ENCODE results near the gene C2orf78. TPM values are rescaled to one million over a fixed set of nuclear protein-coding genes. Genes with fewer than 3 reads are reported as not detected.

Gene C2orf78
- total and polyA plus RNA-seq, 8 donors = not detected

DNA sequence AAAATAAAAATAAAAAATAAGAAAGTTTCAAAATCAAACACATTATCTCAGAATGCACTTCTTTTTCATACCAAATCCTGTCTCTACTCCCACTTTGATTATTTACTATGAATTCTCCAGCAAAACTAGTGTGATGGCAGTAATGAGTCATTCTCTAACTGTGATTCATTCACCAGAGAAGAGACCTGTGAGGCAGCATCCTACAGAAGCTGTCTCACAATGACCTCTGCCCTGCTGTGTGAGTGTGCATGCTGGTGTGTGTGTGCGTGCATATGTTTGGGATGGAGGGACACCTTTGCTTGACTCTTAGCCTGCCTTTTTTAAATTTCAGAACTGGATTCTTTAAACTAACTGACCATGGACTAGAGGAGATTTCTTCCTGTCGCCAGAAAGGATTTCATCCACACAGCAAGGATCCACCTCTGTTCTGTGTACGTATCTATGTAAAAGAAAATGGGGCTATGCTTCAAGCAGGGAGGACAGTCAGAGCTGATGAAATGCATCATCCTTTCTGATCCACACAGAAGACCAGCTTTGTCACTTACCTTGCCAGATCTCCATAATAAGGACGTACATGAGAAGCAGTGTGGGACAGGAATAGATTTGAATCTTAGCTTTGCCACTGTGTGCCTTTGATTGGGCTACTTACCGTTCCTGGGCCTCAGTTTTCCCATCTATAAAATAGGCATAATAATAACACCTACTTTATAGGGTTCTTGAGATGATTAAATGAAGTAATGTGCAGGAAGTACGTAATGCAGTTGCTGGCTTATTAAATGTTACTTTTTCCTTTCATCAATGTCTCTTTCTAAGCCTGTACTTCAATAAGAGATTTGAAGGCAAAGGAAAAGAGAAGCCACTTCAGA lies 76.0 kb downstream of the C2orf78 start:
- Histone ChIP-seq H3K9me3 (no peaks in the 10 kb centered on the region), H3K27ac (no peak overlapping the region), H3K4me3 (no peak overlapping the region), H3K36me3 (peaks cover 0 to 38% (median 0%) of the 10 kb centered on the region in 3 donors), H3K4me1 (no peaks in the 10 kb centered on the region), H3K27me3 (no peaks in the 10 kb centered on the region)
- TF ChIP-seq, protein P1, sequence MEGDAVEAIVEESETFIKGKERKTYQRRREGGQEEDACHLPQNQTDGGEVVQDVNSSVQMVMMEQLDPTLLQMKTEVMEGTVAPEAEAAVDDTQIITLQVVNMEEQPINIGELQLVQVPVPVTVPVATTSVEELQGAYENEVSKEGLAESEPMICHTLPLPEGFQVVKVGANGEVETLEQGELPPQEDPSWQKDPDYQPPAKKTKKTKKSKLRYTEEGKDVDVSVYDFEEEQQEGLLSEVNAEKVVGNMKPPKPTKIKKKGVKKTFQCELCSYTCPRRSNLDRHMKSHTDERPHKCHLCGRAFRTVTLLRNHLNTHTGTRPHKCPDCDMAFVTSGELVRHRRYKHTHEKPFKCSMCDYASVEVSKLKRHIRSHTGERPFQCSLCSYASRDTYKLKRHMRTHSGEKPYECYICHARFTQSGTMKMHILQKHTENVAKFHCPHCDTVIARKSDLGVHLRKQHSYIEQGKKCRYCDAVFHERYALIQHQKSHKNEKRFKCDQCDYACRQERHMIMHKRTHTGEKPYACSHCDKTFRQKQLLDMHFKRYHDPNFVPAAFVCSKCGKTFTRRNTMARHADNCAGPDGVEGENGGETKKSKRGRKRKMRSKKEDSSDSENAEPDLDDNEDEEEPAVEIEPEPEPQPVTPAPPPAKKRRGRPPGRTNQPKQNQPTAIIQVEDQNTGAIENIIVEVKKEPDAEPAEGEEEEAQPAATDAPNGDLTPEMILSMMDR (IDR thresholded peaks at IDR 0.05) = no peak
- intact Hi-C loops (cut with DNase I) = no loop called here
- 93 to 98% methylated on average over 6 of the region's 6 CpGs for WGBS, 2 donors
- no peak for ATAC-seq
- FAIRE-seq = no peak
- DNase-seq = no peak

GRCh38 chr2:73862987-73863386 lies 79.0 kb downstream of the C2orf78 start:
- Histone ChIP-seq H3K4me3 (no peak overlapping the region), H3K9me3 (no peaks in the 10 kb centered on the region), H3K4me1 (no peaks in the 10 kb centered on the region), H3K27me3 (no peaks in the 10 kb centered on the region), H3K27ac (peak overlapping the region in 1 of 4 donors; percentile 38), H3K36me3 (peaks cover 0 to 24% (median 6%) of the 10 kb centered on the region in 3 donors)
- peak in 3 of 4 donors; percentile 52 to 68 (median 60) for ATAC-seq
- intact Hi-C loops (cut with DNase I) = no loop called here
- 57 to 58% methylated on average over 2 of the region's 2 CpGs for WGBS, 2 donors
- no peak for FAIRE-seq
- DNase-seq = no peak
- TF ChIP-seq, protein P1 (IDR thresholded peaks at IDR 0.05) = no peak

Other genes with a start within 250 kb of the C2orf78 start
- gene NAT8, start 141.8 kb upstream of the C2orf78 start, total RNA-seq = not detected
- under 1 TPM in 1 of 2 donors, not detected in 1; 0.09 TPM for gene NAT8, start 141.8 kb upstream of the C2orf78 start, polyA plus RNA-seq
- gene TPRKB, start 46.8 kb upstream of the C2orf78 start, total RNA-seq = 10 to 100 TPM; 10.1 to 14.6 (median 11.7) TPM
- 10 to 100 TPM; 30.6 to 31.0 TPM for gene TPRKB, start 46.8 kb upstream of the C2orf78 start, polyA plus RNA-seq
- 10 to 100 TPM in 1 of 6 donors, 1 to 10 TPM in 5; 4.7 to 12.1 (median 6.8) TPM for gene DUSP11, start 4.1 kb upstream of the C2orf78 start, total RNA-seq
- gene DUSP11, start 4.1 kb upstream of the C2orf78 start, polyA plus RNA-seq = 10 to 100 TPM in 1 of 2 donors, 1 to 10 TPM in 1; 7.3 to 11.7 TPM
- 10 to 100 TPM; 11.7 to 24.4 (median 13.2) TPM for gene STAMBP, start 44.8 kb downstream of the C2orf78 start, total RNA-seq
- gene STAMBP, start 44.8 kb downstream of the C2orf78 start, polyA plus RNA-seq = 10 to 100 TPM in 1 of 2 donors, 1 to 10 TPM in 1; 9.8 to 16.7 TPM
- 1 to 10 TPM in 3 of 6 donors, under 1 TPM in 3; 0.28 to 2.2 (median 0.91) TPM for gene ACTG2, start 108.8 kb downstream of the C2orf78 start, total RNA-seq
- 10 to 100 TPM in 1 of 2 donors, 1 to 10 TPM in 1; 9.9 to 76.3 TPM for gene ACTG2, start 108.8 kb downstream of the C2orf78 start, polyA plus RNA-seq
- gene DGUOK, start 142.7 kb downstream of the C2orf78 start, total RNA-seq = 10 to 100 TPM; 13.1 to 19.3 (median 15.2) TPM
- 10 to 100 TPM; 30.6 to 47.0 TPM for gene DGUOK, start 142.7 kb downstream of the C2orf78 start, polyA plus RNA-seq
- 1 to 10 TPM; 4.1 to 8.6 (median 4.8) TPM for gene TET3, start 200.7 kb downstream of the C2orf78 start, total RNA-seq
- 1 to 10 TPM; 1.5 to 4.4 TPM for gene TET3, start 200.7 kb downstream of the C2orf78 start, polyA plus RNA-seq

Data from pancreas (tissue), 10 donors.